Left cardiac atrium (tissue), 4 donors: ENCODE measurements around the gene AGPAT4. TPM values are rescaled to one million over a fixed set of nuclear protein-coding genes. Genes with fewer than 3 reads are reported as not detected.
A peak's percentile ranks its signal among the peaks of the same experiment; 100 is the strongest.

Experiments used
- ATAC-seq, 2 donors: fragments of 200-7000 bp; cut with Tn5 transposase; one replicate each; pipeline ENCODE4 v1.9.1; 2020; ENCODE audit warnings: mild to moderate bottlenecking in 2 of 2, moderate library complexity in 2 of 2
- DNase-seq: peaks from one replicate; pipeline ENCODE4 v3.0.0-alpha.2; 2020
- intact Hi-C, 2 donors: fragments of 100-400 bp; cut with DNase I; formaldehyde crosslinking; loops; one replicate each; pipeline versions ENCODE4 v1.14.1 to v1.15.1; 2022 to 2023
- total RNA-seq, 2 donors: library from RNA; stranded (reverse); fragmentation: NEBNext Ultra II Directional; extraction: Animal tissue kit (Norgen Biotek cat#: 25700); gene quantifications; one replicate each; pipeline ENCODE4 v1.2.1, GENCODE V29; 2021
- donor health status: DM: no; HTN: yes; CAD: no.
- donor health status: DM: no; HTN: yes; CAD: no; lungs with severe emphysema.
- donor health status: DM: yes; HTN: yes; CAD: no.
- donor health status: Dilated cardiomyopathy.

The AGPAT4 gene
- total RNA-seq, 2 donors from 2014 or later = 2.9 to 4.6 TPM

- no peak for ATAC-seq
- DNase-seq = no peak
- intact Hi-C loops = no loop called here
Measured at GRCh38 chr6:161216616-161217205, 57.1 kb downstream of the AGPAT4 start.

DNA sequence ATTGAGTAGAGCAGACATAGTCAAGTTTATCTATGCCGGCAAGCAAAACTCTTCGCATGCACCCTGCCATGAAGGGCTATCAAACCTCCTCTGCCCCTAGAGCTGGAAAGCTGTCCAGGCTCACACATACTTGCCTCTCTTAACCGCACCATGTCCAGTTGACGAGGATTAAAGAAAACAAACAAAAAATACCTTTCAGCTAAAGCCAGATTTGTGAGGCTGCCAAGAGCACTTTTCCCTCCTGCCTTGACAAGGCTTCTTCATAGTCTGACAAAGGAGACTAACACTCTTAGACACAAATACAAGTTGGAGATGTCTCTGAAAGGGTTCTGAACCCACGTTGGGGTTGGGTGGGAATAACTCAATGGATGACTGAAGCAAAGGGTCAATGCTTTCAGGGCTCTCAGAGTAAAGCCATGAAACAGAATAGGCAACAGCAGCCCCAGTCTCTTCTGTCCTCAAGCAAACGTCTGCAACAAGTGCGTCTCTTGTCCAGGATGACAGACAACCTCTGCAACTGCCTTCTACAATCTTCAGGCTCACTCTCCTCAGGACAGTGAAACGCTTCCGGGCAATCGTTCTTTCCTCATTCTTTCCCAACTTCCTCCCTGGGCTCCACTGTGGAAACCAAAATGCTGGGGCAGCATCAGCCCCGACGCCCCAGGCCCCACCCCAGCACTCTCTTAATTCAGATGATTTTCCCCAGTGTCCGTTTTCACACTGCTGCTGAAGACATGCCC is 57.8 kb downstream of the AGPAT4 start:
- intact Hi-C loops = no loop called here
- no peak for ATAC-seq

DNA sequence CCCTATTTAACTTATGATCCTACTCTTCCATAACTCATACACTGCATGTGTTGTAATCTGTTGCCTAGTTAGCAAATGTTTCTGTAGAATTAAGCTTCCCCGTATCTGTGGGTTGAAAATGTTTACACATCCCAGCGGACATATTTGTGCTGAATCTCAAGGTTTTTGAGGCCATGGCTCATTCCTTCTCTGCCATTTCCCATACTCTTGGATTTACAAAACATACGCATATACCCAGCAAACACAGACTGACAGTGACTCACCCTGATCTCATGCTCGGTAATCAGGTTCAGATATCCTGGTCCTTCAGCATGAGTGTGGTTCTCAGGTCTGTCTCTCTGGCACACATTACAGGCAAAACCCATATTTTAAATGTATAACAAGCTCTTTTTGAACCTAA is 58.7 kb downstream of the AGPAT4 start:
- ATAC-seq = peak in 1 of 2 donors; percentile 38
- intact Hi-C loops = no loop called here
- DNase-seq = no peak

More for the DNA sequence above, 57.8 kb downstream of the AGPAT4 start:
- DNase-seq = no peak

GRCh38 chr6:161214722-161215121 is 59.1 kb downstream of the AGPAT4 start:
- intact Hi-C loops = no loop called here
- ATAC-seq (no peak), DNase-seq (no peak)

GRCh38 chr6:161212902-161213301 is 61.0 kb downstream of the AGPAT4 start:
- DNase-seq (no peak), ATAC-seq (no peak)
- intact Hi-C loops = no loop called here

GRCh38 chr6:161211380-161212035 is 62.4 kb downstream of the AGPAT4 start:
- intact Hi-C loops = no loop called here
- ATAC-seq = no peak
- no peak for DNase-seq

DNA sequence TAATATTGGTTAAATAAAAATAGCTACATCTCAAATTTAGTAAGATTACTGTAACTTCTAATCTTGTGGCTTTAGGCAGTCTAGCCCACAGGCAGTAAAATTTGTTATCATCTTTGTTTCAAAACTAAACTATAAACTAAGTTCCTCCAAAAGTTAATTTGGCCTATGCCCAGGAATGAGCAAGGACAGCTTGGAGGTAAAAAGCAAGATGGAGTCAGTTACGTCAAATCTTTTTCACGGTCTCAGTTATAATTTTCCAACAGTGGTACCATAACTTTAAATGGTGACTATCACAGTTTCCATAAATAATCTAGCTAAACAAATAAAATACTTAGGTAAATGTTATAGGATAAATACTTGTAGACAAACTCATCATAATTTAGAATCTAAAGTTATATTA is 63.0 kb downstream of the AGPAT4 start:
- no peak for ATAC-seq

DNA sequence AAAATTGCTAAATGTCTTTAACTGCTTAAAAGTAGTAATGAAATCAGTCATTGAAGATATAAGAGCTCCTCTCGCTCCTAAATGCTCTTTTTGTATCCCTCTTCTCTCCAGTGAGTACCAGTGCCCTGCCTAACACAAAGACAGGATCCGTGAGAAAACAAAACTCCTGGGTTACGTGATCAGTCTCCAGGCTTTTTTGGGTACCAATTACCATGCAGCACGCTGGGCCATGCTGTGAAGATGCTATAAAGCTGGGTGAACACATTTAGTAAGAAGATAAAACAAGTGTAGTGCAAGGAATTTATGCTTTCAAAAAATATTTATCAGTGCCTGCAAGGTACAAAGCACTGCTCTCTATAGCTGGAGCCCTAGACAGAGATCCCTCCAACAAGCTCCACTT is 66.7 kb downstream of the AGPAT4 start:
- intact Hi-C loops = no loop called here
- ATAC-seq (no peak), DNase-seq (no peak)

More for the DNA sequence above, 63.0 kb downstream of the AGPAT4 start:
- no peak for DNase-seq
- intact Hi-C loops = no loop called here

- no peak for ATAC-seq
- no peak for DNase-seq
- intact Hi-C loops = no loop called here
Measured at GRCh38 chr6:161204866-161205557, 68.8 kb downstream of the AGPAT4 start.

DNA sequence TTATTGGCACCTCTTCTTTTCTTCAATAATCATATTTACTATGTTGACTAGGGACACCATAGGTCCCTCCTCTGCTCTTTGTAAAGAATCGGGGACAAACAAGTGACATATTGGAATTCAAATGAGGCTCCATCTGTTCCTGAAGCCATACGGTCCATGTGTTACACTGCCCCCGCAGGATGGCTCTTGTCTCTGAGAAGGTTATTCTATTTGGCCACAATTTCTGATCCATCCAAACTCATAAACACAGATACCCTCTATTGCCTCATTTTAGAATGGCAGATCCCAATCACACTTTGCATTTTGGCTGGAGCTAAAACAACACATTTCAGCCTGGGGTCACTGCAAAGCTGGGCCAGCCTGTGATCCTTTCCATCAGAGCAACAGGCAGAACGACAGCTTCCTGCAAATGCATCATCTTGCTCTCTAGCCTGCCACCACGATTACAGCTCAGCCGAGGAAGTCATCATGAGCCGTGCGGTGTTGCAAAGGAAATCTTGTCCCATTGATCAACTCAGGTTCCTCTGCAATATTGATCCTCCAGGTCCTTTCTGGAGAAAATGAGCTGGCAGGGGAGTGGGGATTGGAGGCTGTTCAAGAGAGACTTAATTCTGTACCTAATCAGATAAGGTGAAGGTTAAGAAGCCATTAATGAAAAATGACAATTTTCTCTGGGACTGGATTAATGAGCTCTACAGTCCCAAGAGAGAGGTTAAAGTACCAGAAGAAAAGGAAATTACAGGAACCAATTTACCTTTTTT is 73.1 kb downstream of the AGPAT4 start:
- intact Hi-C loops = no loop called here
- ATAC-seq (no peak), DNase-seq (no peak)

DNA sequence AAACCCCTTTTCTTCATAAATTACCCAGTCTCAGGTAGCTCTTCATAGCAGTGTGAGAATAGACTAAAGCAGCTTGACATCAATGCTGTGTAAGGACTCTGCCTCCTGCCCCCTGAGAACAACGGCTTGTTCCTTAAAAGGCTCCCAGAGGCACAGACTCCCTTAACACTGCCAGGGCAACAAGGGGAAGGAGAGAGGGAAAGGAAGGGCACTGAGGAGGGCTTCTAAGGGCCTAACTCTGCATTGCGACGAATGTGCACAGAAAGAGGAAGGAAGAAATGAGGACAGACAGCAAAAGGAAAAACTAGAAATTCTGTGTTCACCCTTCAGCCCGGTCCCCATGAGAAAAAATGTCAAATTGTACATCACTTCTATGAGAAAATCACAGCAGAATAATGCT is 74.0 kb downstream of the AGPAT4 start:
- intact Hi-C loops = no loop called here
- peak in 1 of 2 donors; percentile 57 for ATAC-seq
- no peak for DNase-seq

DNA sequence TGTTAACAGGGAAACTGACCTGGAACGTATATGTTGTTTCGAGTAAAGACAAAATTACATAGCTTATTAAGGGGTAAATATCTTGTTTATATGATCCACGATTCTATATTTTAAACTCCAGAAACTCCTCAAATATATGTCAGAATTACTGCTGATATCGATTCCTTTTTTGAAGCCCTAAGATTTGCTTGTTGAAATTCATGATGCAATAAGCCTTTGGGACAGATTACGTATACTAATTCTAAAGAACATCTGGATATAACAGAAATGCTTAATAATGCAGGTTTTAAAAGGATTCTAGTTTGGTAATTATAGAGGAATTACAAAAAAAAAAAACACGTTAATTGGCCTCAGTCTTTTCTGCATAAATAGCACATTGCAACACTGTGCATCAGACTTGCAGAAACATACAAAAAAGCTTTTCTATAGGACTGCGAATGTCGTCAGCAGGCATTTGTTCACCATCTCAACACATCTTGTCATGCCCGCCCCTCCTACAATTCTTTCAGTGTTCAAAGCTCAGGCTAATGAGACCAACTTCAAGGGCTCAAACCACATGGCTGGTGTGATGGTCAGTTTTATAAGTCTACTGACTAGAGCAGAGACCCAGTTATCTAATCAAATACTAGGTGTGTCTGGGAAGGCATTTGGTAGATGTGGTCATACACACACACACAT is 74.9 kb downstream of the AGPAT4 start:
- intact Hi-C loops = no loop called here
- ATAC-seq (no peak), DNase-seq (no peak)

DNA sequence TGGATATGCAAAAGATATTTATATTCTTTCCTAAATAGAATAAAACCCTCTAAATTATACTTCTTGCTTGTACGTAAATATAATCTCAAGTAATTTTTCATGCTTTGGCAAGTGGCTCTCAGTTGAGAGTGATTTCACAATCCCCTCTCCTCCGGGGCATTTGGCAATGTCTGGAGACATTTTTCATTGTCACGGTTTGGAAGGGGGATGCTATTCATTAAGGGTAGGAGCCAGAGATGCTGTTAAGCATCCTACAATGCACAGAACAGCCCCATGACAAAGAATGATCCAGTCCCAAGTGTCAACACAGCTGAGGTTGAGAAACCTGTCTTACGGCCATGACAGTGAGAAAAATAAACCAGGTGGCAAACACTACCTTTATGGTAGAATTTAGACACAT is 75.7 kb downstream of the AGPAT4 start:
- ATAC-seq = no peak
- intact Hi-C loops = no loop called here
- no peak for DNase-seq

GRCh38 chr6:161195386-161195785 is 78.5 kb downstream of the AGPAT4 start:
- intact Hi-C loops = no loop called here
- ATAC-seq = no peak
- DNase-seq = no peak

GRCh38 chr6:161194374-161194773 is 79.5 kb downstream of the AGPAT4 start:
- DNase-seq = no peak
- ATAC-seq = no peak
- intact Hi-C loops = no loop called here

- DNase-seq (no peak), ATAC-seq (no peak)
- intact Hi-C loops = no loop called here
Measured at GRCh38 chr6:161192636-161193411, 81.0 kb downstream of the AGPAT4 start.

- intact Hi-C loops = no loop called here
- DNase-seq = no peak
- ATAC-seq = no peak
Measured at GRCh38 chr6:161191671-161192070, 82.2 kb downstream of the AGPAT4 start.

- DNase-seq (no peak), ATAC-seq (no peak)
- intact Hi-C loops = no loop called here
Measured at GRCh38 chr6:161191007-161191406, 82.9 kb downstream of the AGPAT4 start.
